HUES48 (cell line): ENCODE results near the gene RPL13A.

ENCODE experiments used
- H3K27ac ChIP-seq: one replicate; pipeline ENCODE4 v1.7.0; 2013; ENCODE audit warnings: low read depth, low read length, inconsistent platforms
- H3K27me3 ChIP-seq: 2 replicates; pipeline ENCODE4 v1.6.1; 2013; ENCODE audit warnings: mild to moderate bottlenecking, low read length; ENCODE audit not compliant: control insufficient read depth, insufficient read depth
- H3K36me3 ChIP-seq: 2 replicates; pipeline ENCODE4 v1.6.1; 2013; ENCODE audit warnings: low read length; ENCODE audit not compliant: control insufficient read depth, insufficient read depth
- H3K4me1 ChIP-seq: 2 replicates; pipeline ENCODE4 v1.6.1; 2013; ENCODE audit warnings: mild to moderate bottlenecking, low read length; ENCODE audit not compliant: control insufficient read depth, insufficient read depth
- H3K4me3 ChIP-seq: 2 replicates; pipeline ENCODE4 v1.5.1; 2013; ENCODE audit warnings: mild to moderate bottlenecking, low read depth, low read length
- H3K9ac ChIP-seq: 2 replicates; pipeline ENCODE4 v1.6.1; 2013; ENCODE audit warnings: mild to moderate bottlenecking, low read depth, low read length, moderate library complexity
- H3K9me3 ChIP-seq: 2 replicates; pipeline ENCODE4 v1.6.1; 2013; ENCODE audit warnings: low read length; ENCODE audit not compliant: control insufficient read depth, insufficient read depth

Gene RPL13A

GRCh38 chr19:49487277-49488045, at the start of gene RPL13A:
RPL13A (plus strand) TSS chr19:49487608; CDS start chr19:49487630, 22 bp downstream.
- Histone ChIP-seq H3K4me1 (peaks cover 7% of the 10 kb centered on the region; the same call in 1 of the 2 replicates), H3K4me3 (peak within 1 kb of the TSS; percentile 96), H3K36me3 (peaks cover 44% of the 10 kb centered on the region), H3K9me3 (no peaks in the 10 kb centered on the region), H3K27ac (peak within 1 kb of the TSS; percentile 97), H3K9ac (peak within 1 kb of the TSS; percentile 100), H3K27me3 (no peaks in the 10 kb centered on the region)

- Histone ChIP-seq H3K4me1 (peaks cover 9% of the 10 kb centered on the region), H3K9me3 (no peaks in the 10 kb centered on the region), H3K4me3 (no peak overlapping the region), H3K27me3 (peaks cover 75% of the 10 kb centered on the region), H3K9ac (no peak overlapping the region), H3K27ac (no peak overlapping the region), H3K36me3 (no peaks in the 10 kb centered on the region)
Observed at GRCh38 chr19:49438261-49438660, 49.1 kb upstream of the RPL13A start.

GRCh38 chr19:49439836-49440235, 47.6 kb upstream of the RPL13A start:
- Histone ChIP-seq H3K9me3 (no peaks in the 10 kb centered on the region), H3K27ac (no peak overlapping the region), H3K4me3 (no peak overlapping the region), H3K4me1 (peaks cover 6% of the 10 kb centered on the region), H3K9ac (no peak overlapping the region), H3K36me3 (no peaks in the 10 kb centered on the region), H3K27me3 (peaks cover 63% of the 10 kb centered on the region)

GRCh38 chr19:49440439-49441209, 46.8 kb upstream of the RPL13A start:
- H3K9me3 ChIP-seq: no peaks in the 10 kb centered on the region
- peak overlapping the region; percentile 55 for H3K4me3 ChIP-seq
- peaks cover 63% of the 10 kb centered on the region for H3K27me3 ChIP-seq
- H3K27ac ChIP-seq: no peak overlapping the region
- peaks cover 6% of the 10 kb centered on the region for H3K4me1 ChIP-seq
- H3K36me3 ChIP-seq: no peaks in the 10 kb centered on the region
- no peak overlapping the region for H3K9ac ChIP-seq

- no peak within 1 kb of the TSS for H3K27ac ChIP-seq
Observed at GRCh38 chr19:49441210-49441959, 46.0 kb upstream of the RPL13A start, which contains the start of gene SLC17A7. SLC17A7 (minus strand) TSS chr19:49441527; CDS start chr19:49441379, 148 bp downstream.

GRCh38 chr19:49441960-49442350, 45.5 kb upstream of the RPL13A start:
- peaks cover 51% of the 10 kb centered on the region for H3K27me3 ChIP-seq
- peak overlapping the region; percentile 55; the same call in 1 of the 2 replicates for H3K4me3 ChIP-seq
- peaks cover 6% of the 10 kb centered on the region for H3K4me1 ChIP-seq
- H3K27ac ChIP-seq: no peak overlapping the region
- H3K9ac ChIP-seq: no peak overlapping the region
- peaks cover 8% of the 10 kb centered on the region for H3K36me3 ChIP-seq
- H3K9me3 ChIP-seq: no peaks in the 10 kb centered on the region

More at GRCh38 chr19:49441210-49441959, 46.0 kb upstream of the RPL13A start, which contains the start of gene SLC17A7:
- Histone ChIP-seq H3K4me1 (peaks cover 6% of the 10 kb centered on the region), H3K36me3 (peaks cover 3% of the 10 kb centered on the region; the same call in 1 of the 2 replicates), H3K4me3 (peak within 1 kb of the TSS; percentile 55), H3K27me3 (peaks cover 57% of the 10 kb centered on the region), H3K9me3 (no peaks in the 10 kb centered on the region), H3K9ac (no peak within 1 kb of the TSS)

- Histone ChIP-seq H3K9me3 (no peaks in the 10 kb centered on the region), H3K4me3 (peak overlapping the region; percentile 55), H3K27me3 (peaks cover 47% of the 10 kb centered on the region), H3K9ac (no peak overlapping the region), H3K4me1 (peaks cover 6% of the 10 kb centered on the region), H3K36me3 (peaks cover 12% of the 10 kb centered on the region), H3K27ac (no peak overlapping the region)
Observed at GRCh38 chr19:49442354-49442753, 45.1 kb upstream of the RPL13A start.

- Histone ChIP-seq H3K4me3 (peak overlapping the region; percentile 77), H3K27ac (peak overlapping the region; percentile 82), H3K9me3 (no peaks in the 10 kb centered on the region), H3K27me3 (peaks cover 42% of the 10 kb centered on the region), H3K4me1 (peaks cover 10% of the 10 kb centered on the region), H3K36me3 (peaks cover 12% of the 10 kb centered on the region), H3K9ac (no peak overlapping the region; the same call in 1 of the 2 replicates)
Observed at GRCh38 chr19:49442771-49443365, 44.5 kb upstream of the RPL13A start.

- Histone ChIP-seq H3K4me1 (peaks cover 12% of the 10 kb centered on the region), H3K9ac (no peak overlapping the region; the same call in 1 of the 2 replicates), H3K27ac (peak overlapping the region; percentile 82), H3K9me3 (no peaks in the 10 kb centered on the region), H3K36me3 (peaks cover 19% of the 10 kb centered on the region), H3K27me3 (peaks cover 35% of the 10 kb centered on the region), H3K4me3 (peak overlapping the region; percentile 77)
Observed at GRCh38 chr19:49443366-49444099, 43.9 kb upstream of the RPL13A start.
